ENCODE results near the gene OLFM1. TPM values are rescaled to one million over a fixed set of nuclear protein-coding genes. Genes with fewer than 3 reads are reported as not detected.

The OLFM1 gene
- total RNA-seq, 1 experiment from 2014 or later: 0.44 TPM

DNA sequence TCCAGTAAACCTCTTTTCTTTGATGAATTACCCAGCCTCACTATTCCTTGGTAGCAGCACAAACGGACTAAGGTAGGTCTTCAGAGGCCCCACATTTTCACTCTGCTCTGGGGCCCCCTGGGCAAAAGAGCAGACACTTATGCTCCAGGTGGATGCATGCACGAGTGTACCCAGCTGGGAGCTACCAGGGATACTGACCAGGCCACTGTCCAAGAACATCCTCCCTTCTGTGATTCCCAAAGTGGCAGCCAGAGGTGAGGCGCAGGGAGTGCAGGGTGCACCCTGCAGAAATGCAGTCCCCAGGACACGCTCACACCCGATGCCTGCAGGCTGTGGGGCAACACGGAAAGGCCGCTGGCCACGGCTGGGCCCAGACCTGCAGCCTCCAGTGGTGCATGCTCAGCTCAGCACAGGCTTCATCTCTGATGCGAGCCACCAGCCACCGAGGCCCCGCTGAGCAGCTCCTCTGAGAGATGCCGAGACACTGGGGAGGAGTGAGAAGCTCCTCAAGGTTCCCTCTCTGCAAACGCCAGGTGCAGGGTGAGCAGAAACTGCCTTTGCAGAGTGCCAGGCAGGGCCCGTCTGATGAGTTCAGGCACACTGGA is 48.1 kb upstream of the OLFM1 start:
- ChIA-PET POLR2A (ENCODE audit: unreplicated experiment) (no interaction called here), CTCF (no interaction called here)
- no peak overlapping the region for H3K4me3 ChIP-seq (ENCODE audit: low read length)
- H3K4me2 ChIP-seq (ENCODE audit: low read length): no peak overlapping the region
- no peaks in the 10 kb centered on the region for H3K79me2 ChIP-seq (ENCODE audit: low read length)
- H3K36me3 ChIP-seq (ENCODE audit: low read depth, low read length): no peaks in the 10 kb centered on the region
- H3K9me2 ChIP-seq (replicated peaks; ENCODE audit: low read length): no peaks in the 10 kb centered on the region
- intact Hi-C loops (cut with micrococcal nuclease): no loop called here
- H3K27ac ChIP-seq (ENCODE audit: low read length): no peak overlapping the region
- peaks cover 7% of the 10 kb centered on the region; the same call in 1 of the 2 replicates for H3K27me3 ChIP-seq (ENCODE audit: low read length)
- DNase-seq: no peak
- no TSS peak for BruUV-seq (replicated peaks)
- no peak for TF ChIP-seq EZH2phosphoT487 (IDR thresholded peaks at IDR 0.05; ENCODE audit: borderline replicate concordance, low read length)
- no peak for TF ChIP-seq EZH2 (IDR thresholded peaks at IDR 0.05; ENCODE audit: low read length, unreplicated experiment)
- TF ChIP-seq, protein P1, sequence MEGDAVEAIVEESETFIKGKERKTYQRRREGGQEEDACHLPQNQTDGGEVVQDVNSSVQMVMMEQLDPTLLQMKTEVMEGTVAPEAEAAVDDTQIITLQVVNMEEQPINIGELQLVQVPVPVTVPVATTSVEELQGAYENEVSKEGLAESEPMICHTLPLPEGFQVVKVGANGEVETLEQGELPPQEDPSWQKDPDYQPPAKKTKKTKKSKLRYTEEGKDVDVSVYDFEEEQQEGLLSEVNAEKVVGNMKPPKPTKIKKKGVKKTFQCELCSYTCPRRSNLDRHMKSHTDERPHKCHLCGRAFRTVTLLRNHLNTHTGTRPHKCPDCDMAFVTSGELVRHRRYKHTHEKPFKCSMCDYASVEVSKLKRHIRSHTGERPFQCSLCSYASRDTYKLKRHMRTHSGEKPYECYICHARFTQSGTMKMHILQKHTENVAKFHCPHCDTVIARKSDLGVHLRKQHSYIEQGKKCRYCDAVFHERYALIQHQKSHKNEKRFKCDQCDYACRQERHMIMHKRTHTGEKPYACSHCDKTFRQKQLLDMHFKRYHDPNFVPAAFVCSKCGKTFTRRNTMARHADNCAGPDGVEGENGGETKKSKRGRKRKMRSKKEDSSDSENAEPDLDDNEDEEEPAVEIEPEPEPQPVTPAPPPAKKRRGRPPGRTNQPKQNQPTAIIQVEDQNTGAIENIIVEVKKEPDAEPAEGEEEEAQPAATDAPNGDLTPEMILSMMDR (conservative IDR thresholded peaks at IDR 0.05; ENCODE audit: low read depth, low read length): no peak
- H3K9me3 ChIP-seq (ENCODE audit: low read length): no peaks in the 10 kb centered on the region
- no peaks in the 10 kb centered on the region for H4K20me1 ChIP-seq (ENCODE audit: low read length)
- no peak overlapping the region for H3K9ac ChIP-seq (ENCODE audit: low read length)
- ATAC-seq: no peak
- no peaks in the 10 kb centered on the region for H3F3A ChIP-seq (ENCODE audit: low read length, unreplicated experiment)
- no peak overlapping the region for H2AFZ ChIP-seq (ENCODE audit: low read length)
- no peaks in the 10 kb centered on the region for H3K4me1 ChIP-seq (ENCODE audit: insufficient read depth, low read length)

GRCh38 chr9:135039916-135040645 is 47.4 kb upstream of the OLFM1 start:
- H3K4me1 ChIP-seq (ENCODE audit: insufficient read depth, low read length): no peaks in the 10 kb centered on the region
- no peak overlapping the region for H3K4me3 ChIP-seq (ENCODE audit: low read length)
- no peaks in the 10 kb centered on the region for H3K79me2 ChIP-seq (ENCODE audit: low read length)
- H3K36me3 ChIP-seq (ENCODE audit: low read depth, low read length): no peaks in the 10 kb centered on the region
- ChIA-PET CTCF (no interaction called here), POLR2A (ENCODE audit: unreplicated experiment) (no interaction called here)
- no TSS peak for BruUV-seq (replicated peaks)
- intact Hi-C loops (cut with micrococcal nuclease): no loop called here
- ATAC-seq: no peak
- no peaks in the 10 kb centered on the region for H3F3A ChIP-seq (ENCODE audit: low read length, unreplicated experiment)
- no peak for TF ChIP-seq EZH2 (IDR thresholded peaks at IDR 0.05; ENCODE audit: low read length, unreplicated experiment)
- no peak for TF ChIP-seq EZH2phosphoT487 (IDR thresholded peaks at IDR 0.05; ENCODE audit: borderline replicate concordance, low read length)
- TF ChIP-seq, protein P1 (conservative IDR thresholded peaks at IDR 0.05; ENCODE audit: low read depth, low read length): no peak
- H3K27ac ChIP-seq (ENCODE audit: low read length): no peak overlapping the region
- no peak overlapping the region for H3K4me2 ChIP-seq (ENCODE audit: low read length)
- no peak overlapping the region for H3K9ac ChIP-seq (ENCODE audit: low read length)
- no peaks in the 10 kb centered on the region for H3K9me2 ChIP-seq (replicated peaks; ENCODE audit: low read length)
- no peaks in the 10 kb centered on the region for H3K9me3 ChIP-seq (ENCODE audit: low read length)
- peaks cover 7% of the 10 kb centered on the region; the same call in 1 of the 2 replicates for H3K27me3 ChIP-seq (ENCODE audit: low read length)
- no peaks in the 10 kb centered on the region for H4K20me1 ChIP-seq (ENCODE audit: low read length)
- no peak overlapping the region for H2AFZ ChIP-seq (ENCODE audit: low read length)
- DNase-seq: no peak

- no peaks in the 10 kb centered on the region for H3K36me3 ChIP-seq (ENCODE audit: low read depth, low read length)
Observed at GRCh38 chr9:135040892-135041291, 46.6 kb upstream of the OLFM1 start.

More at GRCh38 chr9:135040892-135041291, 46.6 kb upstream of the OLFM1 start:
- intact Hi-C loops (cut with micrococcal nuclease): no loop called here
- no peak overlapping the region for H3K9ac ChIP-seq (ENCODE audit: low read length)
- H3K4me2 ChIP-seq (ENCODE audit: low read length): no peak overlapping the region
- no peaks in the 10 kb centered on the region for H3K9me2 ChIP-seq (replicated peaks; ENCODE audit: low read length)
- H4K20me1 ChIP-seq (ENCODE audit: low read length): no peaks in the 10 kb centered on the region
- H3K27me3 ChIP-seq (ENCODE audit: low read length): peaks cover 7% of the 10 kb centered on the region; the same call in 1 of the 2 replicates
- DNase-seq (no peak), ATAC-seq (no peak)
- H3K79me2 ChIP-seq (ENCODE audit: low read length): no peaks in the 10 kb centered on the region
- no peak overlapping the region for H2AFZ ChIP-seq (ENCODE audit: low read length)
- no peak overlapping the region for H3K27ac ChIP-seq (ENCODE audit: low read length)
- no TSS peak for BruUV-seq (replicated peaks)
- ChIA-PET CTCF (no interaction called here), POLR2A (ENCODE audit: unreplicated experiment) (no interaction called here)
- TF ChIP-seq, protein P1 (conservative IDR thresholded peaks at IDR 0.05; ENCODE audit: low read depth, low read length): no peak
- TF ChIP-seq EZH2 (IDR thresholded peaks at IDR 0.05; ENCODE audit: low read length, unreplicated experiment): no peak
- TF ChIP-seq EZH2phosphoT487 (IDR thresholded peaks at IDR 0.05; ENCODE audit: borderline replicate concordance, low read length): no peak
- no peaks in the 10 kb centered on the region for H3F3A ChIP-seq (ENCODE audit: low read length, unreplicated experiment)
- no peak overlapping the region for H3K4me3 ChIP-seq (ENCODE audit: low read length)
- H3K4me1 ChIP-seq (ENCODE audit: insufficient read depth, low read length): no peaks in the 10 kb centered on the region
- H3K9me3 ChIP-seq (ENCODE audit: low read length): no peaks in the 10 kb centered on the region

Data from PC-3 (cell line).